Myometrial cell (primary cell): ENCODE data around the gene MIS12. TPM values are rescaled to one million over a fixed set of nuclear protein-coding genes. Genes with fewer than 3 reads are reported as not detected.

ENCODE experiments used
- total RNA-seq: library from RNA; depleted of rRNA; stranded (reverse); fragments of >200 nt; gene quantifications from 2 replicates; pipeline ENCODE4 v1.2.3, GENCODE V29; 2015

Gene MIS12
- 7.8 and 8.7 TPM in 2 replicates for total RNA-seq

GRCh38 chr17:5486206-5487124, at the start of gene MIS12:
Gene MIS12 (plus strand): TSS chr17:5486566. CDS start chr17:5488863, 2,297 bp downstream.

GRCh38 chr17:5438716-5439445, 47.5 kb upstream of the MIS12 start, which contains the start of gene C1QBP:
Gene C1QBP (minus strand): TSS chr17:5439155. CDS start chr17:5439073, 82 bp downstream.

GRCh38 chr17:5485270-5486205, 828 bp upstream of the MIS12 start, which contains the start of gene DERL2:
Gene DERL2 (minus strand): TSS chr17:5486178. CDS start chr17:5486161, 17 bp downstream.

Other genes starting within 250 kb of the MIS12 start
- 31.2 and 31.4 TPM in 2 replicates for gene RABEP1, start 204.3 kb upstream of the MIS12 start, total RNA-seq
- gene NUP88, start 66.9 kb upstream of the MIS12 start, total RNA-seq: 74.1 and 86.3 TPM in 2 replicates
- gene RPAIN, start 66.4 kb upstream of the MIS12 start, total RNA-seq: 21.6 and 35.3 TPM in 2 replicates
- 289 and 326 TPM in 2 replicates for gene C1QBP, start 47.4 kb upstream of the MIS12 start, total RNA-seq
- gene DHX33, start 17.6 kb upstream of the MIS12 start, total RNA-seq: 3.2 and 6.0 TPM in 2 replicates
- gene DERL2, start 388 bp upstream of the MIS12 start, total RNA-seq: 28.9 and 36.0 TPM in 2 replicates
- 27.5 and 28.5 TPM in 2 replicates for gene NLRP1, start 97.9 kb downstream of the MIS12 start, total RNA-seq